ENCODE results near the gene ITGB3.

The ITGB3 gene

GRCh38 chr17:47227862-47228261 is 25.8 kb upstream of the ITGB3 start:
- DNase-seq (ENCODE audit: low read depth): no peak
- in situ Hi-C loops (cut with HindIII; ENCODE audit: low sequenced_read_pairs): no loop called here
- no peak overlapping the region for H3K4me3 ChIP-seq (ENCODE audit: low read depth, low read length)
- TF ChIP-seq CTCF (IDR thresholded peaks at IDR 0.05; ENCODE audit: low read depth, low read length, missing control alignments): no peak

GRCh38 chr17:47229535-47230443 is 23.8 kb upstream of the ITGB3 start:
- TF ChIP-seq CTCF (IDR thresholded peaks at IDR 0.05; ENCODE audit: low read depth, low read length, missing control alignments): peak; percentile 100
- in situ Hi-C loops (cut with HindIII; ENCODE audit: low sequenced_read_pairs): no loop called here
- H3K4me3 ChIP-seq (ENCODE audit: low read depth, low read length): peak overlapping the region; percentile 14
- DNase-seq (ENCODE audit: low read depth): peak; percentile 92

- in situ Hi-C loops (cut with HindIII; ENCODE audit: low sequenced_read_pairs): no loop called here
- H3K4me3 ChIP-seq (ENCODE audit: low read depth, low read length): no peak overlapping the region
- TF ChIP-seq CTCF (IDR thresholded peaks at IDR 0.05; ENCODE audit: low read depth, low read length, missing control alignments): no peak
- no peak for DNase-seq (ENCODE audit: low read depth)
Measured at GRCh38 chr17:47230864-47231263, 22.8 kb upstream of the ITGB3 start.

- no peak for TF ChIP-seq CTCF (IDR thresholded peaks at IDR 0.05; ENCODE audit: low read depth, low read length, missing control alignments)
- in situ Hi-C loops (cut with HindIII; ENCODE audit: low sequenced_read_pairs): no loop called here
- DNase-seq (ENCODE audit: low read depth): no peak
- no peak overlapping the region for H3K4me3 ChIP-seq (ENCODE audit: low read depth, low read length)
Measured at GRCh38 chr17:47231334-47231733, 22.3 kb upstream of the ITGB3 start.

GRCh38 chr17:47231866-47232265 is 21.8 kb upstream of the ITGB3 start:
- H3K4me3 ChIP-seq (ENCODE audit: low read depth, low read length): no peak overlapping the region
- in situ Hi-C loops (cut with HindIII; ENCODE audit: low sequenced_read_pairs): no loop called here
- DNase-seq (ENCODE audit: low read depth): no peak
- TF ChIP-seq CTCF (IDR thresholded peaks at IDR 0.05; ENCODE audit: low read depth, low read length, missing control alignments): no peak

- DNase-seq (ENCODE audit: low read depth): no peak
- no peak for TF ChIP-seq CTCF (IDR thresholded peaks at IDR 0.05; ENCODE audit: low read depth, low read length, missing control alignments)
- H3K4me3 ChIP-seq (ENCODE audit: low read depth, low read length): no peak overlapping the region
- in situ Hi-C loops (cut with HindIII; ENCODE audit: low sequenced_read_pairs): no loop called here
Measured at GRCh38 chr17:47232465-47232864, 21.2 kb upstream of the ITGB3 start.
